Effector memory CD8-positive, alpha-beta T cell (primary cell): ENCODE measurements around the gene UBA52.
"Not testable (repeated sequence)": the region's sequence is repeated elsewhere in the genome, so short reads cannot be mapped to it uniquely, and the experiment has no call there.

Experiments used
- ATAC-seq: fragments of 150-1000 bp; cut with Tn5 transposase; replicated peaks from 2 replicates; pipeline ENCODE4 v1.10.0; 2021; ENCODE audit warnings: mild to moderate bottlenecking, moderate library complexity
- DNase-seq, 3 experiments: peaks; one replicate each; pipeline ENCODE4 v3.0.0; 2021
- H3K27ac Mint-ChIP-seq, 2 donors: one replicate each; pipeline ENCODE4 v1.8.0; 2022; ENCODE audit warnings: mild to moderate bottlenecking in 2 of 2, mixed read lengths in 2 of 2, moderate library complexity in 2 of 2
- H3K27me3 Mint-ChIP-seq, 2 donors: one replicate each; pipeline ENCODE4 v1.8.0; 2022; ENCODE audit warnings: mixed read lengths in 2 of 2
- H3K36me3 Mint-ChIP-seq: one replicate; pipeline ENCODE4 v1.8.0; 2022; ENCODE audit warnings: mild to moderate bottlenecking, moderate library complexity, mixed read lengths; ENCODE audit not compliant: insufficient read depth
- H3K4me1 Mint-ChIP-seq, 2 donors: one replicate each; pipeline ENCODE4 v1.8.0; 2022; ENCODE audit warnings: low read depth in 2 of 2, mixed read lengths in 2 of 2
- H3K4me3 Mint-ChIP-seq, 2 donors: one replicate each; pipeline ENCODE4 v1.8.0; 2022; ENCODE audit warnings: mild to moderate bottlenecking in 2 of 2, mixed read lengths in 2 of 2, moderate library complexity in 2 of 2
- H3K9me3 Mint-ChIP-seq, 2 donors: one replicate each; pipeline ENCODE4 v1.8.0; 2022; ENCODE audit warnings: mixed read lengths in 2 of 2

The UBA52 gene

GRCh38 chr19:18591735-18592385 is 20.2 kb downstream of the UBA52 start:
- Mint-ChIP-seq H3K36me3 (peaks cover 36% of the 10 kb centered on the region), H3K4me1 (peaks cover 23 to 34% of the 10 kb centered on the region in 2 donors), H3K4me3 (peak overlapping the region; percentile 44 to 45), H3K27me3 (no peaks in the 10 kb centered on the region), H3K9me3 (no peaks in the 10 kb centered on the region), H3K27ac (no peak overlapping the region)
- ATAC-seq (no peak), DNase-seq (no peak)

- not testable (repeated sequence) for DNase-seq, H3K27ac Mint-ChIP-seq, H3K9me3 Mint-ChIP-seq, ATAC-seq, H3K27me3 Mint-ChIP-seq, H3K4me3 Mint-ChIP-seq
- Mint-ChIP-seq H3K4me1 (peaks cover 24 to 32% of the 10 kb centered on the region in 2 donors), H3K36me3 (peaks cover 36% of the 10 kb centered on the region)
Observed at GRCh38 chr19:18592732-18593131, 21.1 kb downstream of the UBA52 start.

GRCh38 chr19:18593367-18594095 is 21.9 kb downstream of the UBA52 start:
- ATAC-seq (no peak), DNase-seq (no peak)
- H3K9me3 Mint-ChIP-seq, result no peaks in the 10 kb centered on the region
- H3K27me3 Mint-ChIP-seq, result peaks cover 0 to 5% of the 10 kb centered on the region in 2 donors
- H3K36me3 Mint-ChIP-seq, result peaks cover 32% of the 10 kb centered on the region
- H3K4me3 Mint-ChIP-seq, result peak overlapping the region; percentile 59 to 68
- H3K27ac Mint-ChIP-seq, result peak overlapping the region in 1 of 2 donors; percentile 35
- H3K4me1 Mint-ChIP-seq, result peaks cover 18 to 25% of the 10 kb centered on the region in 2 donors

GRCh38 chr19:18594096-18594823 is 22.6 kb downstream of the UBA52 start:
- Mint-ChIP-seq H3K27me3 (peaks cover 0 to 12% of the 10 kb centered on the region in 2 donors), H3K4me1 (peaks cover 18 to 25% of the 10 kb centered on the region in 2 donors), H3K36me3 (peaks cover 29% of the 10 kb centered on the region), H3K9me3 (no peaks in the 10 kb centered on the region), H3K4me3 (peak overlapping the region; percentile 56 to 59), H3K27ac (peak overlapping the region in 1 of 2 donors; percentile 57)
- ATAC-seq (peak; percentile 66), DNase-seq (peak; percentile 69 to 78 (median 69))

- H3K27ac Mint-ChIP-seq, result peak overlapping the region in 1 of 2 donors; percentile 57
Observed at GRCh38 chr19:18594824-18595373, 23.2 kb downstream of the UBA52 start.

GRCh38 chr19:18595475-18595874 is 23.8 kb downstream of the UBA52 start:
- ATAC-seq, result no peak
- Mint-ChIP-seq H3K36me3 (peaks cover 18% of the 10 kb centered on the region), H3K4me1 (peaks cover 12 to 19% of the 10 kb centered on the region in 2 donors), H3K4me3 (peak overlapping the region; percentile 19 to 33), H3K27me3 (peaks cover 0 to 23% of the 10 kb centered on the region in 2 donors), H3K27ac (no peak overlapping the region), H3K9me3 (no peaks in the 10 kb centered on the region)
- DNase-seq, result no peak

More at GRCh38 chr19:18594824-18595373, 23.2 kb downstream of the UBA52 start:
- Mint-ChIP-seq H3K9me3 (no peaks in the 10 kb centered on the region), H3K4me1 (peaks cover 14 to 20% of the 10 kb centered on the region in 2 donors), H3K4me3 (peak overlapping the region; percentile 56 to 59), H3K36me3 (peaks cover 23% of the 10 kb centered on the region), H3K27me3 (peaks cover 0 to 18% of the 10 kb centered on the region in 2 donors)
- DNase-seq, result no peak
- peak; percentile 9 for ATAC-seq

GRCh38 chr19:18596752-18597157 is 25.1 kb downstream of the UBA52 start:
- no peak for DNase-seq
- Mint-ChIP-seq H3K4me3 (no peak overlapping the region), H3K4me1 (peaks cover 12 to 14% of the 10 kb centered on the region in 2 donors), H3K27me3 (peaks cover 6 to 36% of the 10 kb centered on the region in 2 donors), H3K36me3 (peaks cover 5% of the 10 kb centered on the region), H3K27ac (no peak overlapping the region), H3K9me3 (no peaks in the 10 kb centered on the region)
- ATAC-seq, result no peak

- ATAC-seq (no peak), DNase-seq (no peak)
- no peak overlapping the region for H3K27ac Mint-ChIP-seq
- H3K4me3 Mint-ChIP-seq, result no peak overlapping the region
- H3K27me3 Mint-ChIP-seq, result peaks cover 16 to 49% of the 10 kb centered on the region in 2 donors
- H3K36me3 Mint-ChIP-seq, result peaks cover 3% of the 10 kb centered on the region
- H3K9me3 Mint-ChIP-seq, result no peaks in the 10 kb centered on the region
- H3K4me1 Mint-ChIP-seq, result peaks cover 14 to 15% of the 10 kb centered on the region in 2 donors
Observed at GRCh38 chr19:18597809-18598660, 26.4 kb downstream of the UBA52 start.

GRCh38 chr19:18599485-18599884 is 27.8 kb downstream of the UBA52 start:
- no peak overlapping the region for H3K4me3 Mint-ChIP-seq
- H3K4me1 Mint-ChIP-seq, result peaks cover 14 to 17% of the 10 kb centered on the region in 2 donors
- DNase-seq (no peak), ATAC-seq (no peak)
- no peak overlapping the region for H3K27ac Mint-ChIP-seq
- peaks cover 3% of the 10 kb centered on the region for H3K36me3 Mint-ChIP-seq
- peaks cover 23 to 59% of the 10 kb centered on the region in 2 donors for H3K27me3 Mint-ChIP-seq
- H3K9me3 Mint-ChIP-seq, result no peaks in the 10 kb centered on the region

- not testable (repeated sequence) for H3K27ac Mint-ChIP-seq
Observed at GRCh38 chr19:18600692-18601397, 29.2 kb downstream of the UBA52 start.

GRCh38 chr19:18601875-18602274 is 30.2 kb downstream of the UBA52 start:
- DNase-seq (no peak), ATAC-seq (no peak)
- peaks cover 7 to 10% of the 10 kb centered on the region in 2 donors for H3K4me1 Mint-ChIP-seq
- H3K36me3 Mint-ChIP-seq, result no peaks in the 10 kb centered on the region
- H3K27ac Mint-ChIP-seq, result no peak overlapping the region
- no peak overlapping the region for H3K4me3 Mint-ChIP-seq
- H3K27me3 Mint-ChIP-seq, result peaks cover 35 to 72% of the 10 kb centered on the region in 2 donors
- no peaks in the 10 kb centered on the region for H3K9me3 Mint-ChIP-seq

More at GRCh38 chr19:18600692-18601397, 29.2 kb downstream of the UBA52 start:
- peaks cover 35 to 72% of the 10 kb centered on the region in 2 donors for H3K27me3 Mint-ChIP-seq
- DNase-seq, ATAC-seq, H3K4me3 Mint-ChIP-seq, H3K36me3 Mint-ChIP-seq, H3K9me3 Mint-ChIP-seq: not testable (repeated sequence)
- H3K4me1 Mint-ChIP-seq, result peaks cover 8 to 16% of the 10 kb centered on the region in 2 donors
